ENCODE results near the gene SYT15. TPM values are rescaled to one million over a fixed set of nuclear protein-coding genes. Genes with fewer than 3 reads are reported as not detected.
A peak's percentile ranks its signal among the peaks of the same experiment; 100 is the strongest.
"Not testable (repeated sequence)": the region's sequence is repeated elsewhere in the genome, so short reads cannot be mapped to it uniquely, and the experiment has no call there.

Gene SYT15
- total and polyA plus RNA-seq, 8 donors: 2.1 to 10.7 (median 3.3) TPM

GRCh38 chr10:46616227-46616626 is 37.3 kb downstream of the SYT15 start:
- no CpG with 5 or more reads among the region's 3 CpGs for WGBS, 2 donors
- H3K4me1 ChIP-seq; DNase-seq; H3K4me3 ChIP-seq; intact Hi-C loops (cut with DNase I); H3K27me3 ChIP-seq; FAIRE-seq; H3K36me3 ChIP-seq; H3K9me3 ChIP-seq; H3K27ac ChIP-seq: not testable (repeated sequence)
- ATAC-seq: peak in 2 of 4 donors; percentile 57 to 60

GRCh38 chr10:46617134-46617533 is 38.2 kb downstream of the SYT15 start:
- H3K4me1 ChIP-seq; intact Hi-C loops (cut with DNase I); H3K27me3 ChIP-seq; H3K9me3 ChIP-seq; ATAC-seq; FAIRE-seq; H3K27ac ChIP-seq; DNase-seq; H3K36me3 ChIP-seq; H3K4me3 ChIP-seq: not testable (repeated sequence)
- WGBS, 2 donors: 78 to 82% methylated on average over 4 of the region's 4 CpGs

GRCh38 chr10:46617913-46618312 is 39.0 kb downstream of the SYT15 start:
- H3K27ac ChIP-seq; H3K4me3 ChIP-seq; DNase-seq; FAIRE-seq; H3K36me3 ChIP-seq; intact Hi-C loops (cut with DNase I); H3K4me1 ChIP-seq; H3K27me3 ChIP-seq; ATAC-seq; H3K9me3 ChIP-seq: not testable (repeated sequence)
- WGBS, 2 donors: 76 to 84% methylated on average over 2 of the region's 3 CpGs

- H3K4me3 ChIP-seq; H3K9me3 ChIP-seq; ATAC-seq; intact Hi-C loops (cut with DNase I); H3K36me3 ChIP-seq; H3K27me3 ChIP-seq; H3K27ac ChIP-seq; FAIRE-seq; H3K4me1 ChIP-seq; DNase-seq: not testable (repeated sequence)
- WGBS, 2 donors: 52 to 62% methylated on average over 4 of the region's 8 CpGs
These were observed 45.1 kb downstream of the SYT15 start for GRCh38 chr10:46623899-46624654.

- H3K27me3 ChIP-seq; H3K4me3 ChIP-seq; DNase-seq; intact Hi-C loops (cut with DNase I); FAIRE-seq; H3K4me1 ChIP-seq; H3K27ac ChIP-seq; H3K9me3 ChIP-seq; H3K36me3 ChIP-seq: not testable (repeated sequence)
- peak in 3 of 4 donors; percentile 52 to 60 (median 54) for ATAC-seq
- WGBS, 2 donors: no CpG with 5 or more reads among the region's 1 CpG
These were observed 50.9 kb downstream of the SYT15 start for GRCh38 chr10:46629805-46630204.

GRCh38 chr10:46630816-46631215 is 51.9 kb downstream of the SYT15 start:
- FAIRE-seq; intact Hi-C loops (cut with DNase I); H3K27me3 ChIP-seq; H3K36me3 ChIP-seq; H3K27ac ChIP-seq; H3K4me1 ChIP-seq; DNase-seq; H3K4me3 ChIP-seq; ATAC-seq; H3K9me3 ChIP-seq: not testable (repeated sequence)
- WGBS, 2 donors: no CpG with 5 or more reads among the region's 3 CpGs

- H3K27me3 ChIP-seq; H3K36me3 ChIP-seq; H3K4me3 ChIP-seq; H3K27ac ChIP-seq; H3K4me1 ChIP-seq; FAIRE-seq; intact Hi-C loops (cut with DNase I); H3K9me3 ChIP-seq; ATAC-seq; DNase-seq: not testable (repeated sequence)
- whole genome bisulfite sequencing, 2 donors: no CpG with 5 or more reads among the region's 3 CpGs
These were observed 52.8 kb downstream of the SYT15 start for GRCh38 chr10:46631683-46632082.

GRCh38 chr10:46634698-46635097 is 55.8 kb downstream of the SYT15 start:
- intact Hi-C loops (cut with DNase I); H3K36me3 ChIP-seq; DNase-seq; H3K4me1 ChIP-seq; H3K4me3 ChIP-seq; H3K9me3 ChIP-seq; H3K27ac ChIP-seq; FAIRE-seq; H3K27me3 ChIP-seq: not testable (repeated sequence)
- WGBS, 2 donors: 30 to 33% methylated on average over 5 of the region's 5 CpGs
- peak; percentile 11 to 42 (median 18) for ATAC-seq

- H3K27ac ChIP-seq: peak overlapping the region in 3 of 4 donors; percentile 28 to 61 (median 55)
- intact Hi-C loops (cut with DNase I); H3K27me3 ChIP-seq; H3K4me1 ChIP-seq; H3K9me3 ChIP-seq; DNase-seq; FAIRE-seq; H3K36me3 ChIP-seq: not testable (repeated sequence)
- H3K4me3 ChIP-seq: peak overlapping the region in 2 of 4 donors; percentile 23 to 34
- WGBS, 2 donors: 0% methylated on average over 7 of the region's 63 CpGs
- peak; percentile 93 to 98 (median 95) for ATAC-seq
These were observed 56.5 kb downstream of the SYT15 start for GRCh38 chr10:46635364-46635959.

GRCh38 chr10:46640005-46640404 is 61.1 kb downstream of the SYT15 start:
- intact Hi-C loops (cut with DNase I); FAIRE-seq; ATAC-seq: not testable (repeated sequence)

More at GRCh38 chr10:46640005-46640404, 61.1 kb downstream of the SYT15 start:
- H3K9me3 ChIP-seq, H3K4me3 ChIP-seq, H3K27ac ChIP-seq, H3K4me1 ChIP-seq, DNase-seq, H3K36me3 ChIP-seq, H3K27me3 ChIP-seq: not testable (repeated sequence)
